GM19452 (cell line): ENCODE results near the gene MUSTN1.

ENCODE experiments used
- ATAC-seq: cut with Tn5 transposase; IDR thresholded peaks from one replicate; pipeline ENCODE4 v1.9.1; 2021; ENCODE audit not compliant: unreplicated experiment

Gene MUSTN1

GRCh38 chr3:52836471-52836845 lies 1.6 kb upstream of the MUSTN1 start:
- no peak for ATAC-seq

- no peak for ATAC-seq
Observed at GRCh38 chr3:52835766-52836470, 1.1 kb upstream of the MUSTN1 start.

- no peak for ATAC-seq
Observed at GRCh38 chr3:52833202-52833601, 1.6 kb downstream of the MUSTN1 start.

- ATAC-seq: no peak
Observed at GRCh38 chr3:52831500-52832301, 3.1 kb downstream of the MUSTN1 start.

GRCh38 chr3:52830535-52831258 lies 4.1 kb downstream of the MUSTN1 start, which contains the start of gene ITIH4:
Gene ITIH4, minus strand, starts transcription at chr3:52830672. Its CDS starts 30 bp downstream, at chr3:52830642.
- ATAC-seq: no peak

GRCh38 chr3:52829906-52830463 lies 4.8 kb downstream of the MUSTN1 start:
- no peak for ATAC-seq

GRCh38 chr3:52829482-52829881 lies 5.3 kb downstream of the MUSTN1 start:
- no peak for ATAC-seq

GRCh38 chr3:52827866-52828376 lies 6.9 kb downstream of the MUSTN1 start:
- ATAC-seq: no peak

GRCh38 chr3:52827441-52827840 lies 7.4 kb downstream of the MUSTN1 start:
- ATAC-seq: no peak

- ATAC-seq: no peak
Observed at GRCh38 chr3:52824037-52824436, 10.8 kb downstream of the MUSTN1 start.

GRCh38 chr3:52822363-52822762 lies 12.5 kb downstream of the MUSTN1 start:
- no peak for ATAC-seq

- ATAC-seq: no peak
Observed at GRCh38 chr3:52820736-52821135, 14.1 kb downstream of the MUSTN1 start.

GRCh38 chr3:52819936-52820335 lies 14.9 kb downstream of the MUSTN1 start:
- no peak for ATAC-seq

GRCh38 chr3:52817860-52818259 lies 17.0 kb downstream of the MUSTN1 start:
- no peak for ATAC-seq

GRCh38 chr3:52817221-52817620 lies 17.6 kb downstream of the MUSTN1 start:
- ATAC-seq: no peak

- no peak for ATAC-seq
Observed at GRCh38 chr3:52816654-52817053, 18.2 kb downstream of the MUSTN1 start.

- ATAC-seq: no peak
Observed at GRCh38 chr3:52816199-52816598, 18.6 kb downstream of the MUSTN1 start.

- ATAC-seq: no peak
Observed at GRCh38 chr3:52813810-52814209, 21.0 kb downstream of the MUSTN1 start.

GRCh38 chr3:52811452-52812011 lies 23.3 kb downstream of the MUSTN1 start:
- ATAC-seq: no peak

GRCh38 chr3:52810923-52811322 lies 23.9 kb downstream of the MUSTN1 start:
- ATAC-seq: no peak
